IMR-90 (cell line): ENCODE results near the gene ABCA5. TPM values are rescaled to one million over a fixed set of nuclear protein-coding genes. Genes with fewer than 3 reads are reported as not detected.

Source experiments
- ATAC-seq: fragments of 200-7000 bp; cut with Tn5 transposase; 2 replicates; pipeline ENCODE4 v1.9.1; 2020; ENCODE audit warnings: low read depth, mild to moderate bottlenecking, moderate library complexity
- BruUV-seq: library from RNA; stranded (reverse); fragments of 400-500 nt; replicated peaks from 2 replicates; lab custom pipeline; 2021; lab: Mats Ljungman, UMichigan
- CTCF ChIA-PET: fragments of 300-600 bp; formaldehyde crosslinking; extraction: SDS; loops from one replicate; lab custom pipeline; 2021; ENCODE audit warnings: antibody characterized with exemption; lab: Yijun Ruan, JAX
- POLR2A ChIA-PET: fragments of 300-600 bp; sonication (Branson Sonifier 250); formaldehyde crosslinking; loops from one replicate; lab custom pipeline; 2022; ENCODE audit warnings: antibody characterized with exemption; ENCODE audit not compliant: unreplicated experiment; lab: Charles Lee
- DNase-seq: peaks from one replicate; pipeline ENCODE4 v3.0.0; 2013
- H2AFZ ChIP-seq: replicated peaks from 2 replicates; pipeline ENCODE3; 2013; ENCODE audit warnings: low read length, mild to moderate bottlenecking; ENCODE audit not compliant: poor library complexity
- H2AK5ac ChIP-seq: 2 replicates; pipeline ENCODE4 v1.6.1; 2013; ENCODE audit warnings: low read depth, low read length, inconsistent platforms
- H2AK9ac ChIP-seq: replicated peaks from 2 replicates; pipeline ENCODE3; 2013; ENCODE audit warnings: mild to moderate bottlenecking, low read depth, low read length, moderate library complexity; ENCODE audit not compliant: poor library complexity
- H2BK120ac ChIP-seq: 2 replicates; pipeline ENCODE4 v1.6.1; 2013; ENCODE audit warnings: low read depth, low read length, inconsistent platforms
- H2BK15ac ChIP-seq: 3 replicates; pipeline ENCODE4 v1.6.1; 2013; ENCODE audit warnings: low read depth, low read length, inconsistent platforms
- H2BK20ac ChIP-seq: 2 replicates; pipeline ENCODE4 v1.6.1; 2013; ENCODE audit warnings: low read depth, mild to moderate bottlenecking, inconsistent platforms, low read length, moderate library complexity
- H2BK5ac ChIP-seq: 2 replicates; pipeline ENCODE4 v1.6.1; 2013; ENCODE audit warnings: mild to moderate bottlenecking, low read depth, low read length, inconsistent platforms; ENCODE audit not compliant: poor library complexity, severe bottlenecking
- H3K14ac ChIP-seq: replicated peaks from 2 replicates; pipeline ENCODE4 v1.6.1; 2013; ENCODE audit warnings: low read depth, low read length, inconsistent platforms
- H3K18ac ChIP-seq: 2 replicates; pipeline ENCODE4 v1.6.1; 2013; ENCODE audit warnings: low read depth, low read length, control low read depth
- H3K23ac ChIP-seq: 2 replicates; pipeline ENCODE4 v1.6.1; 2013; ENCODE audit warnings: low read depth, low read length, inconsistent platforms
- H3K27ac ChIP-seq: 2 replicates; pipeline ENCODE4 v1.5.1; 2013; ENCODE audit warnings: mild to moderate bottlenecking, control low read depth, low read length; ENCODE audit not compliant: insufficient read depth
- H3K27me3 ChIP-seq: 2 replicates; pipeline ENCODE4 v1.6.1; 2013; ENCODE audit warnings: low read length; ENCODE audit not compliant: control insufficient read depth, insufficient read depth
- H3K36me3 ChIP-seq: 2 replicates; pipeline ENCODE4 v1.6.1; 2013; ENCODE audit warnings: low read length, mixed read lengths; ENCODE audit not compliant: control insufficient read depth, insufficient read depth
- H3K4ac ChIP-seq: 2 replicates; pipeline ENCODE4 v1.6.1; 2013; ENCODE audit warnings: low read depth, low read length, inconsistent platforms
- H3K4me1 ChIP-seq: 2 replicates; pipeline ENCODE4 v1.6.1; 2013; ENCODE audit warnings: low read length, mixed read lengths; ENCODE audit not compliant: control insufficient read depth, insufficient read depth
- H3K4me2 ChIP-seq: 2 replicates; pipeline ENCODE4 v1.6.1; 2013; ENCODE audit warnings: low read depth, mild to moderate bottlenecking, control low read depth, low read length, moderate library complexity
- H3K4me3 ChIP-seq: 2 replicates; pipeline ENCODE4 v1.5.1; 2013; ENCODE audit warnings: low read depth, mild to moderate bottlenecking, control low read depth, low read length, moderate library complexity; ENCODE audit not compliant: insufficient read depth
- H3K56ac ChIP-seq: 2 replicates; pipeline ENCODE4 v1.6.1; 2013; ENCODE audit warnings: low read length, inconsistent platforms; ENCODE audit not compliant: insufficient read depth; ENCODE audit errors: extremely low read depth
- H3K79me1 ChIP-seq, 2 experiments: 2 replicates each; pipeline ENCODE4 v1.6.1; 2013; ENCODE audit warnings: low read length in 2 of 2, inconsistent platforms in 1 of 2, low read depth in 1 of 2
- H3K9ac ChIP-seq: 2 replicates; pipeline ENCODE4 v1.6.1; 2013; ENCODE audit warnings: low read depth, low read length, control low read depth
- H3K9me1 ChIP-seq: 2 replicates; pipeline ENCODE4 v1.6.1; 2013; ENCODE audit warnings: low read length, inconsistent platforms; ENCODE audit not compliant: insufficient read depth
- H3K9me3 ChIP-seq: 2 replicates; pipeline ENCODE4 v1.6.1; 2013; ENCODE audit warnings: low read length; ENCODE audit not compliant: control insufficient read depth, insufficient read depth
- H4K20me1 ChIP-seq: 2 replicates; pipeline ENCODE4 v1.6.1; 2013; ENCODE audit warnings: low read length, inconsistent platforms; ENCODE audit not compliant: insufficient read depth
- H4K5ac ChIP-seq: 2 replicates; pipeline ENCODE4 v1.6.1; 2013; ENCODE audit warnings: mild to moderate bottlenecking, low read depth, low read length, control low read depth
- H4K8ac ChIP-seq, 2 experiments: 2 replicates each; pipeline ENCODE4 v1.6.1; 2013; ENCODE audit warnings: low read depth in 2 of 2, low read length in 2 of 2, control low read depth in 1 of 2, inconsistent platforms in 1 of 2
- H4K91ac ChIP-seq: 2 replicates; pipeline ENCODE4 v1.6.1; 2013; ENCODE audit warnings: low read depth, low read length, inconsistent platforms; ENCODE audit not compliant: insufficient read depth
- BHLHE40 ChIP-seq: fragments of 150-350 bp; IDR thresholded peaks from 2 replicates; pipeline ENCODE4 v1.6.1; 2016; ENCODE audit warnings: mild to moderate bottlenecking, low read depth, low read length
- CEBPB ChIP-seq: IDR thresholded peaks from 2 replicates; pipeline ENCODE4 v1.6.1; 2012; ENCODE audit warnings: low read depth, low read length, improper control_type of control experiment
- CHD1 ChIP-seq: IDR thresholded peaks from 2 replicates; pipeline ENCODE4 v1.6.1; 2012; ENCODE audit warnings: low read depth, low read length, improper control_type of control experiment
- ELK1 ChIP-seq: fragments of 150-350 bp; IDR thresholded peaks from 2 replicates; pipeline ENCODE4 v1.6.1; 2016; ENCODE audit warnings: low read depth, mild to moderate bottlenecking, low read length, moderate library complexity, borderline replicate concordance
- FOS ChIP-seq: fragments of 150-350 bp; IDR thresholded peaks from 2 replicates; pipeline ENCODE4 v1.6.1; 2016; ENCODE audit warnings: low read depth, low read length
- MAZ ChIP-seq: IDR thresholded peaks from 2 replicates; pipeline ENCODE4 v1.6.1; 2012; ENCODE audit warnings: low read depth, mild to moderate bottlenecking, low read length, improper control_type of control experiment, moderate library complexity, borderline replicate concordance
- MXI1 ChIP-seq: IDR thresholded peaks from 2 replicates; pipeline ENCODE4 v1.6.1; 2012; ENCODE audit warnings: low read depth, mild to moderate bottlenecking, low read length, moderate library complexity, borderline replicate concordance
- NFE2L2 ChIP-seq: fragments of 150-350 bp; IDR thresholded peaks from 2 replicates; pipeline ENCODE4 v1.6.1; 2016; ENCODE audit warnings: low read depth, mild to moderate bottlenecking, low read length
- POLR2A ChIP-seq: IDR thresholded peaks from 2 replicates; pipeline ENCODE4 v1.6.1; 2012; ENCODE audit warnings: mild to moderate bottlenecking, low read depth, low read length
- RAD21 ChIP-seq: IDR thresholded peaks from 2 replicates; pipeline ENCODE4 v1.6.1; 2012; ENCODE audit warnings: low read length, improper control_type of control experiment
- RCOR1 ChIP-seq: IDR thresholded peaks from 2 replicates; pipeline ENCODE4 v1.6.1; 2012; ENCODE audit warnings: mild to moderate bottlenecking, low read length, improper control_type of control experiment; ENCODE audit not compliant: insufficient replicate concordance
- RFX5 ChIP-seq: IDR thresholded peaks from 2 replicates; pipeline ENCODE4 v1.8.0; 2012; ENCODE audit warnings: low read depth, mild to moderate bottlenecking, low read length, moderate library complexity
- SMC3 ChIP-seq: fragments of 150-350 bp; IDR thresholded peaks from 2 replicates; pipeline ENCODE4 v1.6.1; 2016; ENCODE audit warnings: low read depth, mild to moderate bottlenecking, antibody characterized with exemption, low read length, moderate library complexity
- WGBS, 2 experiments: methylation state at CpG; one replicate each; pipeline versions ENCODE4 v1.1.5 to v1.1.7; 2013; ENCODE audit warnings: missing lambda C conversion rate in 2 of 2; ENCODE audit not compliant: insufficient read length in 1 of 2; ENCODE audit errors: extremely low coverage in 2 of 2; 5-methylcytosine and 5-hydroxymethylcytosine counted together
- dilution Hi-C: fragments of 300-500 bp; cut with HindIII; formaldehyde crosslinking; loops from one replicate; pipeline ENCODE4 v1.14.3; 2018; ENCODE audit warnings: low sequenced_read_pairs; ENCODE audit not compliant: unreplicated experiment
- in situ Hi-C: fragments of 300-500 bp; cut with MboI; formaldehyde crosslinking; loops from 3 replicates; pipeline ENCODE4 v1.14.3; 2019; ENCODE audit warnings: low sequenced_read_pairs, inconsistent platforms, mixed read lengths
- intact Hi-C: fragments of 100-400 bp; cut with micrococcal nuclease; formaldehyde crosslinking; loops from 2 replicates; pipeline ENCODE4 v1.10.0; 2022
- polyA plus RNA-seq, 3 experiments: library from polyadenylated mRNA; depleted of rRNA; stranded (reverse); fragments of >200 nt; gene quantifications; 2 replicates each; pipeline ENCODE4 v1.2.3, GENCODE V29; 2012; ENCODE audit warnings: low replicate concordance in 1 of 3
- total RNA-seq: library from RNA; depleted of rRNA; stranded (reverse); fragments of >200 nt; gene quantifications from 2 replicates; pipeline ENCODE4 v1.2.3, GENCODE V29; 2012

ABCA5 gene
- total and polyA plus RNA-seq, 2 of the 4 experiments (the other 2 are of a cell fraction) = 1.3 to 2.3 TPM

DNA sequence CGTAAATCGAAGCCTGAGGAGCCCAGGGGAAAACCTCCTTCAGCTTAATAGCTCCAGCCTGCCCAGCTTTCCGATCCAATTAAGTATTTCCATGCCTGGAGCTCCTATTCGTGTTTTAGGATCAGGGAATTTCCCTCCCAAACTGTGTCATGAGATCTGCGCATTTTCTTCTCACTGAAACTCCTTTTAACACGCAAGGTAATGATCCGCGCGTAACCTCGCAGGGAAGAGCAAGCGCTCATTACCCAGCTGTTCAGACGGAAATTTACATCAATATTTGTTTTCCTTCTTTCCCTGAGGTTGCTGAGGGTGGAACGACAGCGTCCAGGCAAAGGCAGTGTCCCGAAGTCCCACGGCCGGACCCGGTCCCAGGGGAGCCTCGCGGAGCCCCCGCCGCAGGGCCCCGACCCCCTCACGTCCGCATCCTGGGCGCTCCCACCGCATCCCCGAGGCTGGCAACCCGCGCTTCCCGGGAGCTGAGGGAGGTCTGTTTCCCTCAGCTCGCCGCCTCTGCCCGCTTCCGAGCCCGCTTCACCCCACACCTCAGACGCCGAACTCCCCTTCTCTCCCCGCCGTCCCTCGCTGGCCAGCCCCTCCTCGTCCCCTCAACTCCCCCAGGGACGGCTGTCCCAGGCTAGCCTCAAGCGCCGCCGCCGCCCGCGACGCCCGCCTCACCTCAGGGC is 415 bp downstream of the ABCA5 start:
- no peak overlapping the region for H3K14ac ChIP-seq
- H3K27ac ChIP-seq = no peak overlapping the region
- H4K91ac ChIP-seq = no peak overlapping the region
- no peak overlapping the region for H2BK5ac ChIP-seq
- no peak for TF ChIP-seq ELK1
- no peak for TF ChIP-seq RFX5
- no peak for TF ChIP-seq FOS
- no peak for TF ChIP-seq BHLHE40
- no peak for TF ChIP-seq POLR2A
- no peak for TF ChIP-seq RCOR1
- TF ChIP-seq RAD21 = no peak
- no peak for TF ChIP-seq MXI1
- no peak for TF ChIP-seq CEBPB
- TF ChIP-seq NFE2L2 = no peak
- no peak for TF ChIP-seq MAZ
- no peak for TF ChIP-seq SMC3
- TF ChIP-seq CHD1 = no peak
- dilution Hi-C loops = no loop called here
- ChIA-PET CTCF (interaction anchor here (0.9 to 1.5 kb wide), 3 partner anchors 9 to 199 kb away, joined by 3 read pairs; no protein-coding TSS in a partner anchor), POLR2A (no interaction called here)
- H2BK15ac ChIP-seq = no peak overlapping the region
- 0% methylated on average over 5 of the region's 51 CpGs; no CpG with 5 or more reads in 1 of the 2 experiments for WGBS, 2 experiments
- no peaks in the 10 kb centered on the region for H4K20me1 ChIP-seq
- intact Hi-C loops = loop anchor here (2.0 to 5.0 kb wide), 3 partner anchors 174 to 841 kb away; partner anchors contain the start of gene KCNJ2
- no peaks in the 10 kb centered on the region for H3K9me1 ChIP-seq
- no peaks in the 10 kb centered on the region for H3K79me1 ChIP-seq
- H4K8ac ChIP-seq = peak overlapping the region in 1 of 2 experiments; percentile 16; a peak in 1 of 4 replicates
- peak overlapping the region; percentile 95 for H3K4me2 ChIP-seq
- H3K56ac ChIP-seq = no peak overlapping the region
- H3K4me1 ChIP-seq = no peaks in the 10 kb centered on the region; the same call in 1 of the 2 replicates
- H2AK9ac ChIP-seq = peak overlapping the region; percentile 88
- DNase-seq = peak; percentile 26
- H3K4me3 ChIP-seq = peak overlapping the region; percentile 57
- no peak overlapping the region for H2AK5ac ChIP-seq
- no peaks in the 10 kb centered on the region for H3K36me3 ChIP-seq
- BruUV-seq = no TSS peak
- H2BK20ac ChIP-seq = no peak overlapping the region
- no peak overlapping the region for H2BK120ac ChIP-seq
- H3K18ac ChIP-seq = no peak overlapping the region
- peak overlapping the region; percentile 98 for H2AFZ ChIP-seq
- H3K4ac ChIP-seq = no peak overlapping the region
- H3K23ac ChIP-seq = peak overlapping the region; percentile 10; the same call in 1 of the 2 replicates
- in situ Hi-C loops = loop anchor here (5.0 kb wide), 1 partner anchor 196 kb away; no protein-coding TSS in a partner anchor
- no peak overlapping the region for H4K5ac ChIP-seq
- peak; percentile 46 for ATAC-seq
- H3K9me3 ChIP-seq = no peaks in the 10 kb centered on the region
- peak overlapping the region; percentile 68 for H3K9ac ChIP-seq
- no peaks in the 10 kb centered on the region; the same call in none of the 2 replicates for H3K27me3 ChIP-seq
